ENCODE results near the gene OAS1. TPM values are rescaled to one million over a fixed set of nuclear protein-coding genes. Genes with fewer than 3 reads are reported as not detected.

Gene OAS1
- total RNA-seq (2021; ENCODE audit: unreplicated experiment) (0.64 TPM), Bru-seq, nascent RNA (percentile 16 among the genes with signal in this experiment), BruChase-seq, experiment 1, labeled RNA remaining after a 6-hour chase (percentile 17 among the genes with signal in this experiment), BruChase-seq, experiment 2, labeled RNA remaining after a 2-hour chase (percentile 18 among the genes with signal in this experiment)
- polyA plus RNA-seq (2012): 0.99 and 1.8 TPM in 2 replicates
- long read RNA-seq, partial matches to known transcripts: 0 of 4 reads
- long read RNA-seq, other reads (novel, unspliced or antisense): 1 of 4 reads

- no peaks in the 10 kb centered on the region for H3K79me2 ChIP-seq (ENCODE audit: insufficient read depth, low read length)
- ChIA-PET CTCF (no interaction called here), POLR2A (no interaction called here), RAD21 (ENCODE audit: low non-redundant PET in 1 of 2, low total read pairs in 2 of 2, uncharacterized antibody in 2 of 2, unreplicated experiment in 2 of 2) (no interaction called here)
- no peak within 1 kb of the TSS for H3K27ac ChIP-seq (ENCODE audit: low read depth, low read length)
- no peak within 1 kb of the TSS for H2AFZ ChIP-seq (ENCODE audit: low read depth, low read length, poor library complexity, severe bottlenecking)
- H3K9me2 ChIP-seq (ENCODE audit: insufficient read depth): no peaks in the 10 kb centered on the region
- BruUV-seq (replicated peaks): no TSS peak
- peak; percentile 33 for TF ChIP-seq TCF7L2 (IDR thresholded peaks at IDR 0.05; ENCODE audit: borderline replicate concordance, extremely low read depth, insufficient read depth, insufficient read length)
- TF ChIP-seq ZNF274 (IDR thresholded peaks at IDR 0.05; ENCODE audit: low read depth, low read length): no peak
- H3K9ac ChIP-seq (ENCODE audit: low read length): no peak within 1 kb of the TSS
- ATAC-seq (peak; percentile 40; the same call in 1 of the 2 replicates), DNase-seq (ENCODE audit: low read depth, low spot score) (no peak)
- H4K20me1 ChIP-seq (ENCODE audit: insufficient read depth): no peaks in the 10 kb centered on the region
- no peaks in the 10 kb centered on the region for H3K9me3 ChIP-seq (ENCODE audit: control insufficient read depth in 1 of 2, insufficient read depth in 1 of 2, low read depth in 1 of 2, low read length in 2 of 2)
- no peak within 1 kb of the TSS; a peak in 2 of 4 replicates for H3K4me3 ChIP-seq (replicated peaks in 1 of 2; ENCODE audit: low read depth in 1 of 2, low read length in 2 of 2)
- H3K4me2 ChIP-seq (ENCODE audit: low read length): peak within 1 kb of the TSS; percentile 44
- H3K36me3 ChIP-seq (ENCODE audit: control insufficient read depth in 1 of 2, insufficient read depth in 2 of 2, low read length in 2 of 2): no peaks in the 10 kb centered on the region
- peaks cover 0 to 12% of the 10 kb centered on the region in 2 experiments; a peak in 1 of 4 replicates for H3K4me1 ChIP-seq (ENCODE audit: control insufficient read depth in 1 of 2, insufficient read depth in 2 of 2, low read length in 2 of 2)
- intact Hi-C loops (cut with micrococcal nuclease): no loop called here
- H3K27me3 ChIP-seq (ENCODE audit: insufficient read depth, low read length): no peaks in the 10 kb centered on the region
Measured at GRCh38 chr12:112906712-112907414, at the start of gene OAS1. Gene OAS1, plus strand, starts transcription at chr12:112906962. Its CDS starts 78 bp downstream, at chr12:112907040.

- ATAC-seq: no peak
- intact Hi-C loops (cut with micrococcal nuclease): no loop called here
Measured at GRCh38 chr12:112859291-112859690, 47.5 kb upstream of the OAS1 start.

More at GRCh38 chr12:112859291-112859690, 47.5 kb upstream of the OAS1 start:
- no peaks in the 10 kb centered on the region for H4K20me1 ChIP-seq (ENCODE audit: insufficient read depth)
- H3K27ac ChIP-seq (ENCODE audit: low read depth, low read length): no peak overlapping the region
- no peak overlapping the region for H3K4me3 ChIP-seq (replicated peaks in 1 of 2; ENCODE audit: low read depth in 1 of 2, low read length in 2 of 2)
- H2AFZ ChIP-seq (ENCODE audit: low read depth, low read length, poor library complexity, severe bottlenecking): no peak overlapping the region
- H3K9me3 ChIP-seq (ENCODE audit: control insufficient read depth in 1 of 2, insufficient read depth in 1 of 2, low read depth in 1 of 2, low read length in 2 of 2): no peaks in the 10 kb centered on the region
- no peak for DNase-seq (ENCODE audit: low read depth, low spot score)
- POLR2A ChIA-PET: no interaction called here
- CTCF ChIA-PET: no interaction called here
- no peaks in the 10 kb centered on the region for H3K9me2 ChIP-seq (ENCODE audit: insufficient read depth)
- H3K36me3 ChIP-seq (ENCODE audit: control insufficient read depth in 1 of 2, insufficient read depth in 2 of 2, low read length in 2 of 2): no peaks in the 10 kb centered on the region
- no peaks in the 10 kb centered on the region for H3K4me1 ChIP-seq (ENCODE audit: control insufficient read depth in 1 of 2, insufficient read depth in 2 of 2, low read length in 2 of 2)
- no peak overlapping the region for H3K4me2 ChIP-seq (ENCODE audit: low read length)
- TF ChIP-seq EGR1 (IDR thresholded peaks at IDR 0.05; ENCODE audit: low read depth) (no peak), POLR2AphosphoS5 (IDR thresholded peaks at IDR 0.05; ENCODE audit: low read depth, low read length) (no peak), ELF1 (IDR thresholded peaks at IDR 0.05; ENCODE audit: borderline replicate concordance, low read depth) (no peak), EZH2 (IDR thresholded peaks at IDR 0.05) (no peak), FOSL1 (IDR thresholded peaks at IDR 0.05; ENCODE audit: low read depth) (no peak), CBX3 (IDR thresholded peaks at IDR 0.05; ENCODE audit: low read depth) (no peak), ZBTB33 (IDR thresholded peaks at IDR 0.05; ENCODE audit: extremely low read depth, insufficient replicate concordance, low read length) (no peak), ZNF274 (IDR thresholded peaks at IDR 0.05; ENCODE audit: low read depth, low read length) (no peak)
- H3K9ac ChIP-seq (ENCODE audit: low read length): no peak overlapping the region
- RAD21 ChIA-PET (ENCODE audit: low non-redundant PET in 1 of 2, low total read pairs in 2 of 2, uncharacterized antibody in 2 of 2, unreplicated experiment in 2 of 2): no interaction called here
- BruUV-seq (replicated peaks): no TSS peak
- H3K79me2 ChIP-seq (ENCODE audit: insufficient read depth, low read length): no peaks in the 10 kb centered on the region
- H3K27me3 ChIP-seq (ENCODE audit: insufficient read depth, low read length): peaks cover 77% of the 10 kb centered on the region
